C4-2B (cell line): Measurements from ENCODE around the gene AQP10.

ENCODE experiments used
- ZFX ChIP-seq: fragments of 450-650 bp; IDR thresholded peaks from 2 replicates; pipeline ENCODE4 v1.6.1; 2017
- TF ChIP-seq, protein P1 (sequence below): fragments of 450-650 bp; conservative IDR thresholded peaks from 2 replicates; pipeline ENCODE4 v1.5.1; 2017; ENCODE audit warnings: mild to moderate bottlenecking

DNA sequence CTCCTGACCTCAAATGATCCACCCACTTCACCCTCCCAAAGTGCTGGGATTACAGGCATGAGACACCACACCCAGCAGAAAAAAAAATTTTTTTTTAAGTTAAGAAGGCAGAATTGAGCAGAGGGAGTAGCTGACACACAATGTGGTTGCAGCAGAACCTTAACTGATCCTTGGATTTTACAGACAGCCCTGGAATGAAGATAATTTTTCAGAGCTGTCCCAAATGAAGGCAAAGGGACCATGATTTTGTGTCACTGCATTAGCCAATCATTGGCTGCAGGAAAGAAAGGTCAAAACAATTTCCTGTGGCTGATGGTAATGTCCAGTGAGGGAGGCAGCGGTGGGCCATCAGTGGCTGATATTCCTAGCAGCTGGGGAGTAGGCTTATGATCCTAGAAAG is 19.3 kb upstream of the AQP10 start:
- TF ChIP-seq, protein P1, sequence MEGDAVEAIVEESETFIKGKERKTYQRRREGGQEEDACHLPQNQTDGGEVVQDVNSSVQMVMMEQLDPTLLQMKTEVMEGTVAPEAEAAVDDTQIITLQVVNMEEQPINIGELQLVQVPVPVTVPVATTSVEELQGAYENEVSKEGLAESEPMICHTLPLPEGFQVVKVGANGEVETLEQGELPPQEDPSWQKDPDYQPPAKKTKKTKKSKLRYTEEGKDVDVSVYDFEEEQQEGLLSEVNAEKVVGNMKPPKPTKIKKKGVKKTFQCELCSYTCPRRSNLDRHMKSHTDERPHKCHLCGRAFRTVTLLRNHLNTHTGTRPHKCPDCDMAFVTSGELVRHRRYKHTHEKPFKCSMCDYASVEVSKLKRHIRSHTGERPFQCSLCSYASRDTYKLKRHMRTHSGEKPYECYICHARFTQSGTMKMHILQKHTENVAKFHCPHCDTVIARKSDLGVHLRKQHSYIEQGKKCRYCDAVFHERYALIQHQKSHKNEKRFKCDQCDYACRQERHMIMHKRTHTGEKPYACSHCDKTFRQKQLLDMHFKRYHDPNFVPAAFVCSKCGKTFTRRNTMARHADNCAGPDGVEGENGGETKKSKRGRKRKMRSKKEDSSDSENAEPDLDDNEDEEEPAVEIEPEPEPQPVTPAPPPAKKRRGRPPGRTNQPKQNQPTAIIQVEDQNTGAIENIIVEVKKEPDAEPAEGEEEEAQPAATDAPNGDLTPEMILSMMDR, result no peak
- TF ChIP-seq ZFX, result no peak
